SK-N-MC (cell line): ENCODE measurements around the gene HYOU1.

Experiments used
- EZH2 ChIP-seq: fragments of 200-600 bp; sonication (generic); IDR thresholded peaks from one replicate; pipeline ENCODE4 v1.6.1; 2017; ENCODE audit warnings: antibody characterized with exemption
- FOXP2 ChIP-seq: optimal IDR thresholded peaks from 2 replicates; pipeline ENCODE3; 2011; ENCODE audit warnings: mild to moderate bottlenecking, moderate library complexity; ENCODE audit not compliant: insufficient read depth; ENCODE audit errors: extremely low read length, control extremely low read depth
- POLR2AphosphoS5 ChIP-seq: IDR thresholded peaks from 2 replicates; pipeline ENCODE4 v1.6.1; 2012; ENCODE audit warnings: mild to moderate bottlenecking, low read depth, low read length, borderline replicate concordance

GRCh38 chr11:119025978-119026766 is 30.8 kb downstream of the HYOU1 start:
- TF ChIP-seq POLR2AphosphoS5 (no peak), EZH2 (no peak), FOXP2 (no peak)
